ENCODE measurements around the gene PAFAH1B1. TPM values are rescaled to one million over a fixed set of nuclear protein-coding genes. Genes with fewer than 3 reads are reported as not detected.

PAFAH1B1 gene
- polyA plus RNA-seq, 1 donor (not counting 4 experiments of a cell fraction or from before 2014, with no cell fraction given): 119 TPM

GRCh38 chr17:2635241-2635640 is 41.8 kb downstream of the PAFAH1B1 start:
- dilution Hi-C loops (cut with MboI; ENCODE audit: extremely low pct_ligation_motif_present, low sequenced_read_pairs): no loop called here

GRCh38 chr17:2635675-2636074 is 42.2 kb downstream of the PAFAH1B1 start:
- H3K9me3 ChIP-seq (ENCODE audit: control insufficient read depth, low read depth, low read length): no peaks in the 10 kb centered on the region
- peaks cover 2% of the 10 kb centered on the region for H3K9me1 ChIP-seq (ENCODE audit: control insufficient read depth, extremely low read depth, insufficient read depth, low read length)
- H3K4me2 ChIP-seq (ENCODE audit: control insufficient read depth, extremely low read depth, insufficient read depth, low read depth, low read length): no peak overlapping the region
- peaks cover 38% of the 10 kb centered on the region for H3K4me1 ChIP-seq (ENCODE audit: control insufficient read depth, extremely low read depth, insufficient read depth, low read length)
- no peak overlapping the region for H3K4me3 ChIP-seq (ENCODE audit: control insufficient read depth in 2 of 3, extremely low read depth in 1 of 3, insufficient read depth in 2 of 3, low read depth in 1 of 3, low read length in 3 of 3)
- dilution Hi-C loops (cut with MboI; ENCODE audit: extremely low pct_ligation_motif_present, low sequenced_read_pairs): no loop called here
- no peak overlapping the region for H2AFZ ChIP-seq (ENCODE audit: control insufficient read depth, low read length)
- FAIRE-seq (no peak), DNase-seq (ENCODE audit: low read depth, low spot score) (no peak)
- peaks cover 54% of the 10 kb centered on the region for H4K20me1 ChIP-seq (ENCODE audit: control insufficient read depth, extremely low read depth, insufficient read depth, low read length)
- no peaks in the 10 kb centered on the region for H3K27me3 ChIP-seq (ENCODE audit: control insufficient read depth, extremely low read depth, insufficient read depth, low read length)
- TF ChIP-seq CTCF (optimal IDR thresholded peaks at IDR 0.05 in 1 of 3, IDR thresholded peaks at IDR 0.05 in 1 of 3, conservative IDR thresholded peaks at IDR 0.05 in 1 of 3; ENCODE audit: extremely low read depth in 1 of 3, insufficient read depth in 2 of 3, low read length in 3 of 3) (no peak), EZH2 (IDR thresholded peaks at IDR 0.05; ENCODE audit: low read length) (no peak)
- peaks cover 78% of the 10 kb centered on the region for H3K79me2 ChIP-seq (ENCODE audit: control insufficient read depth, insufficient read depth, low read length)
- peaks cover 0 to 7% of the 10 kb centered on the region in 2 experiments for H3K36me3 ChIP-seq (ENCODE audit: control insufficient read depth in 2 of 2, extremely low read depth in 1 of 2, insufficient read depth in 2 of 2, low read length in 2 of 2)
- H3K27ac ChIP-seq (ENCODE audit: control insufficient read depth, insufficient read depth, low read length): no peak overlapping the region
- H3K9ac ChIP-seq (ENCODE audit: control insufficient read depth, extremely low read depth, insufficient read depth, low read length): no peak overlapping the region

More at GRCh38 chr17:2635241-2635640, 41.8 kb downstream of the PAFAH1B1 start:
- Histone ChIP-seq H3K27me3 (ENCODE audit: control insufficient read depth, extremely low read depth, insufficient read depth, low read length) (no peaks in the 10 kb centered on the region), H3K4me2 (ENCODE audit: control insufficient read depth, extremely low read depth, insufficient read depth, low read depth, low read length) (no peak overlapping the region), H3K4me3 (ENCODE audit: control insufficient read depth in 2 of 3, extremely low read depth in 1 of 3, insufficient read depth in 2 of 3, low read depth in 1 of 3, low read length in 3 of 3) (no peak overlapping the region), H3K9me3 (ENCODE audit: control insufficient read depth, low read depth, low read length) (no peaks in the 10 kb centered on the region), H4K20me1 (ENCODE audit: control insufficient read depth, extremely low read depth, insufficient read depth, low read length) (peaks cover 58% of the 10 kb centered on the region), H3K4me1 (ENCODE audit: control insufficient read depth, extremely low read depth, insufficient read depth, low read length) (peaks cover 42% of the 10 kb centered on the region), H3K9ac (ENCODE audit: control insufficient read depth, extremely low read depth, insufficient read depth, low read length) (no peak overlapping the region), H3K79me2 (ENCODE audit: control insufficient read depth, insufficient read depth, low read length) (peaks cover 79% of the 10 kb centered on the region), H3K9me1 (ENCODE audit: control insufficient read depth, extremely low read depth, insufficient read depth, low read length) (peaks cover 2% of the 10 kb centered on the region), H3K27ac (ENCODE audit: control insufficient read depth, insufficient read depth, low read length) (peak overlapping the region; percentile 36), H3K36me3 (ENCODE audit: control insufficient read depth in 2 of 2, extremely low read depth in 1 of 2, insufficient read depth in 2 of 2, low read length in 2 of 2) (peaks cover 0 to 7% of the 10 kb centered on the region in 2 experiments), H2AFZ (ENCODE audit: control insufficient read depth, low read length) (no peak overlapping the region)
- FAIRE-seq: no peak
- TF ChIP-seq CTCF (optimal IDR thresholded peaks at IDR 0.05 in 1 of 3, IDR thresholded peaks at IDR 0.05 in 1 of 3, conservative IDR thresholded peaks at IDR 0.05 in 1 of 3; ENCODE audit: extremely low read depth in 1 of 3, insufficient read depth in 2 of 3, low read length in 3 of 3) (no peak), EZH2 (IDR thresholded peaks at IDR 0.05; ENCODE audit: low read length) (no peak)
- DNase-seq (ENCODE audit: low read depth, low spot score): no peak
